Measurements from ENCODE around the gene MMEL1.
"Not testable (repeated sequence)": the region's sequence is repeated elsewhere in the genome, so short reads cannot be mapped to it uniquely, and the experiment has no call there.

The MMEL1 gene

GRCh38 chr1:2557482-2558400 lies 75.1 kb downstream of the MMEL1 start:
- no peak for DNase-seq (ENCODE audit: low read depth)

DNA sequence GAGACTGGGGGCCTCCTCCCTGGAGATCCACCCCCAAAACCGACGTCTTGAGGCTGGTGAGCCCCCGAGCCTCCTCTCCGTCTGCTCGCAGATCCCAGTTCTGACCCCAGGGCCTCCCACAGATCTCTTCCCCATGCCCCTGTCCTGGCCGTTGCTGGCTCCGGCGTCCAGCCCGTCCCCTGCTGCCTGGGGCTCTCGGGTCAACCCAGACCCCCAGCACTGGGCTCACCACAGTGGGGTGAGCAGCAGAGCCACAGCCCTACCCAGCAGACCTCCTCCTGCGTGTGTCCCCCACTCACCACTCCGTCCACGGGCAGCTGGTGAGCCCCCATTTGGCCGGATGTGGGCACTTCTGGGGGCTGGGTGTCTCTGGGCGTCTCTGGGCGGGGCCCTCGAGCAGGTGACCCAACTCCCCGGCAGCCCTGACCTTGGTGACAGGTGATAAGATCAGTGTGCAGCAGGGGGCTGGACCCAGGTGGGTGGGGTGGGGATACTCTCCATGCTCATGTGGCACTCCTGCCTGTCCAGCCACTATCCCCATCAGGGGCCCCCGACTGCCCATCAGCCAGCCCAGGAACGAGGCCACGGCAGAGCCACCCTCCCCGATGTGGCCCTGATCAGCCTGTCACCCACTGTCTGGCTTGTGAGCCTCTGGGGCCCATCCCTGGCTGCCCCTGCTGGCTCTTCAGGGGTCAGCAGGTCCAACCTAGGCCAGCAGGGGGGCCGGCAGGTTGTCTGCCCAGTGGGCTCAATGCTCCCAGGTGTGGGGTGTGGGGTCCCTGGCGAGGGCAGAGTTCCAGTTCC lies 75.9 kb downstream of the MMEL1 start:
- DNase-seq (ENCODE audit: low read depth): no peak

DNA sequence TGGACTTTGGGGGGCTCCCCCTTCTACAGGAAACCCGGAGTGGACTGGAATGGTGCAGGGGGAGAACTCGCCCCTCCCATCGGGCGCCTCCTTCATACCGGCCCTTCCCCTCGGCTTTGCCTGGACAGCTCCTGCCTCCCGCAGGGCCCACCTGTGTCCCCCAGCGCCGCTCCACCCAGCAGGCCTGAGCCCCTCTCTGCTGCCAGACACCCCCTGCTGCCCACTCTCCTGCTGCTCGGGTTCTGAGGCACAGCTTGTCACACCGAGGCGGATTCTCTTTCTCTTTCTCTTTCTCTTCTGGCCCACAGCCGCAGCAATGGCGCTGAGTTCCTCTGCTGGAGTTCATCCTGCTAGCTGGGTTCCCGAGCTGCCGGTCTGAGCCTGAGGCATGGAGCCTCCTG lies 76.5 kb downstream of the MMEL1 start, which contains the start of gene TNFRSF14:
Gene TNFRSF14, plus strand, starts transcription at position 95 of the 401 bp plus-strand sequence. Its CDS starts 294 bp downstream, at position 389.
- peak; percentile 54 for DNase-seq (ENCODE audit: low read depth)

DNA sequence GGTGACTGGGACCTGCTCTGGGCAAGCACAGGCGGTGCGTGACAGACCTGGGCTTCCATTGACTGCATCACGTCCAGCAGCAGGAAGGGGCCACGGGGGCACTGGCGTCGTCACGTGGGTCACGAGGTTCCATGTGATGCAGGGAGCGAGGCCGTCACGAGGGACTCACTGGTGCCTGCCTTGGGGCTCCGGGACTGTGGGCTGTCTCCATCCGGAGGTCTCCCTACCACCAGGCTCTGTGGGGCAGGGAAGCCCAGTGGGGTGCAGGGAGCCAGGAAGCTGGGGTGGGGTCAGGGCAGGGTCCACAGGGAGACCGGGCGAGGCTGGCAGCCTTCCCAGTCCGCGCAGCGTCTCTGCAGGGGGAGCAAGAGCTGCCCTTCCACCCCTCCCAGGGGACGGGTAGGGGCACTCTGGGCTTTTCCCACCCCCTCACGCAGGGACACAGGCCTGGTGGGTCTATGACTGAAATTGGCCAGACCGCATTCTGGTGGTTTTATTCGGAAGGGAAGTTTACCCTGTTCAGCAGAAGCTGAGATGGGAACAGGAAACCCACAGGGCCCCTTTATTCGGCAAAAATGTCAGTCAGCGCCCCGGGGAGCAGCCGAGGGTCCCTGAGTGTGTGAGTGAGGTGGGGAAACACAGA lies 77.1 kb downstream of the MMEL1 start:
- peak; percentile 55 for DNase-seq (ENCODE audit: low read depth)

DNA sequence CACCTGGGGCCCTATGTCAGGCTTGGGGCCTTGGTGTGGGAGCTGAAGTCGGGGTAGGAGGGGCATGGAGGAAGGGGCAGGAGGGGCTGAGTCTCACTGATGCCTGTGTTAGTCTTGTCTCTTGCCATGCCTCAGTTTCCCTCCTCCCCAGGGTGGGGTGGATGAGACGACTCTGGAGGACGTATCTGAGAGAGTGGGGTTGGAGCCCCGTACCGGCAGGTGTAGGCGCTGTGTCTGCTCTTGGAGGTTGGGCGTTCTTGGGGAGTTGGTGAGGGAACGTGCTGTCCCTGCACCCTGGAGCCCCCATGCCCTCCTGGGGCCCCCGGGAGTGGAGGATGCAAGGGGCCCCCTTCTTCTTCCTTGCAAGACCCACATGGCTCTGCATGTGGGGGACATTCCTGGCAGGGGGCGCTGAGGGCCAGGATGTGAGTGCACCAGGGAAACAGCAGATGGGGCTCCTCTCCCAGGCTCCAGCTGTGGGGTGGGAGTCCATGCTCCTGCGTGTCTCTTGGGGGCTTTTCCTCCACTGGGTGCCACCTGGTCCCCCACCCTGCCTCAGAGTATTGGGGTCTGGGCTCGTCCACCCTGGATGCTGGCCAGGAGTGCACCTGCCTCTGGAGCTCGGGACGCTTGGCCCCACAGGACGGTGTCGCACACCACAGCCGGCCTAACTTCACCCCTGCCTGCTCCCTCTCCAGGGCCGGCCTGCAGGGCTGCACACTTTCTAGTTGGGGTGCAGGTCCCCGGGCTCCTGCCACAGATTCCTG lies 78.0 kb downstream of the MMEL1 start:
- peak; percentile 51 for DNase-seq (ENCODE audit: low read depth)

GRCh38 chr1:2553871-2554620 lies 78.8 kb downstream of the MMEL1 start:
- no peak for DNase-seq (ENCODE audit: low read depth)

DNA sequence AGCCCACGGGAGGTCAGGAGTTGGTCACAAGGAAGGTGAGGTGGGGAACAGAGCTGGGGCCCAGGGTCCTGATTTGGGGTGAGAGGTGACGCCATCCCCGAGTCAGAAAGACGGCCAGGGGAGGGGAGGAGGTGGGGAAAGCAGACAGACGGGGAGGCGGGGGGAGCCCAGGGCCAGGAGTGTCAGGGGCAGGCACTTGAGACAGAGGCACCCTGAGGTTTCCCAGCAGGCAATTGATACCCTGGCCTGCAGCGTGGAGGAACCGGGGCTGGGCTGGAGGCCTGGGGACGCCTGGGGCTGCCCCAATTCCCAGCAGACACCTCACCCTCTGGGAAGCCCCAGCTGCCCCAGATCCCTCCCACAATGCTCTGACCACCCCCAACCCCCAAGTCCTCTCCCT lies 79.7 kb downstream of the MMEL1 start:
- not testable (repeated sequence) for DNase-seq (ENCODE audit: low read depth)

DNA sequence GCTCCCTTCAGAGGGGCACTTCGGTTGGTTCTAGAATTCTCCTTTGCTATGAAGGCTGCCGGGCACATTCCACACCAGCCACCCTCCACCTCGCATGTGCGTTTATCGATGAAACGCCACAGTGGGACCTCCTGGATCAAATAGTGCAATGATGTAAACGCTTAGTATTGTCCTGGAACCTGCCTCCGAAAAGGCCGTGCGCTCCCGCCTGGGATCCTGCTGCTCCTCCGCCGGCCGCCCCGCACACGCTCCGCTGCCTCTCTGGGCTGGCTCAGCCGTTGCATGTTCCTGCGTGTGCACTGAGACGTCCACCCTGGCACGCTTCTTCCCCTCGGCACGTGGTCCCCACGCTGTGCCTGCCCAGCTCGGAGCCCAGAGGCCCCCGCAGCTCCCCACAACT lies 80.6 kb downstream of the MMEL1 start:
- no peak for DNase-seq (ENCODE audit: low read depth)

DNA sequence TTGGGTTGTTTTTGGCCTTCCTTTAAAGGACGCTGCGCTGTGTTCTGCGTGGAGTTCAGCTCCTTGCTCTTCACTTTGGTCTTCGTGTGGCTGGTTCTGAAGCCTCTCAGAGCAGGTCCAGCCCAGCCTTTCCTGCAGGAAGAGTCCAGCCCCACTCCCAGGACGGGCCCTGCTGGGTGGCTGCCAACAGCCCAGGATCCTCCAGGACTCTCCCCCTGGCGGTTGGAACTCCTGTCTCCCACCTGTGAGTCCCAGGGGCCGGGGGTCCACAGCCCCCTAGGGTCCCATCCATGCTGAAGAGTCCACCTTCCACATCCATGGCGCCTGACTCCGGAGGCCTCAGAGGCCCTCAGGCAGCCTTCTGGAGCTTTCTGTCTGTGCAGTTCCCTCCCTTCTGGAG lies 81.3 kb downstream of the MMEL1 start:
- DNase-seq (ENCODE audit: low read depth): not testable (repeated sequence)

DNA sequence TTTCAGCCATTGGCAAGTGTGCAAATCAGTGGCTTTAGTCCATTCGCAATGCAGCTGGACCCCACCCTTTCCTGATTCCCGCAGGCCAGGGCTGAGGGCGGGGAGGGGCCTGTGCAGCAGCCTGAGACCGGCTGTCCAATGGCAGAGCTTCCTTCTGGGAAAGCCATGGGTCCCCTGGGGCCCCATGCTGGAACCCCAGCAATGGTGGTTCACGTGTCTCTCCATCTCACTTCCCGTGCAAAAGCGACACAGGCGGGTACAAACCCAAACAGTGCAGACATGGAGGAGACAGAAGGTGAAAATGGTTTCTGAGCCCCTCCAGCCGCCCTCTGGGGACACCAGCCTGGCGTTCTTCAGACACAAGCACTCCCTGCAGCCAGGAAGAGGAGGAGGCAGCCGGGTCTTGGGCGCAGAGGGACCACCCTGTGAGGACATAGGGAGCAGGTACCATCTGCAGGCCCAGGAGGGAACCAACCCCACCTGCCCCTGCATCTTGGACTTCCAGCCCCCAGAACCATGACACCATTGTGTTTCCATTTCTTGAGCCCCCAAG lies 82.4 kb downstream of the MMEL1 start:
- DNase-seq (ENCODE audit: low read depth): not testable (repeated sequence)

- not testable (repeated sequence) for DNase-seq (ENCODE audit: low read depth)
These were observed 83.3 kb downstream of the MMEL1 start for GRCh38 chr1:2549367-2550029.

DNA sequence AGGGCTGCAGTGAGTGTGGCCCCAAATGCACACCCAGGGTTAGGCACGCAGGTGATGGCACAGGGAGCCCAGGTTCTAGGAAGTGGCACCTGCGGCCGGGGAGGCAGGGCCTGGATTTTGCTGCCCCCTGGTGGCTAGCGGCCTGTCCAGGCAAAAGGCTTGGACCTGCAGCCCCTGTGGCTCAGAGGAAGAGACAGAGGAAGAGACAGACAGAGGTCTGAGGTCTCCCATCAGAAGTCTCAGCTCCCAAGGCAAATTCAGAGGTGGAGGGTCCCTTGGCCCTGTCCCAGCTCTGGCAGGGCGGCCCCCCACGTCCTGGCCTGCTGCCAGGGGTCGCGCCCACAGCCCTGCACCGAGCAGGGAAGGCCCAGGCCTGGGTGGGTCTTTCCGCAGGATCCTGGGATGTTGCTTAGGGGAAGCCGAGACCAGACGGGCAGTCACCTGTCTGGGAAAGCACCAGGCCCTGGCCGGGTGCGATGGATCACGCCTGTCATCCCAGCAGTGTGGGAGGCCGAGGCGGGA lies 84.7 kb downstream of the MMEL1 start:
- peak; percentile 81 for DNase-seq (ENCODE audit: low read depth)

- DNase-seq (ENCODE audit: low read depth): no peak
These were observed 85.4 kb downstream of the MMEL1 start for GRCh38 chr1:2547210-2548067.

GRCh38 chr1:2546515-2547209 lies 86.2 kb downstream of the MMEL1 start:
- peak; percentile 75 for DNase-seq (ENCODE audit: low read depth)

- peak; percentile 84 for DNase-seq (ENCODE audit: low read depth)
These were observed 86.9 kb downstream of the MMEL1 start for GRCh38 chr1:2545754-2546514.

DNA sequence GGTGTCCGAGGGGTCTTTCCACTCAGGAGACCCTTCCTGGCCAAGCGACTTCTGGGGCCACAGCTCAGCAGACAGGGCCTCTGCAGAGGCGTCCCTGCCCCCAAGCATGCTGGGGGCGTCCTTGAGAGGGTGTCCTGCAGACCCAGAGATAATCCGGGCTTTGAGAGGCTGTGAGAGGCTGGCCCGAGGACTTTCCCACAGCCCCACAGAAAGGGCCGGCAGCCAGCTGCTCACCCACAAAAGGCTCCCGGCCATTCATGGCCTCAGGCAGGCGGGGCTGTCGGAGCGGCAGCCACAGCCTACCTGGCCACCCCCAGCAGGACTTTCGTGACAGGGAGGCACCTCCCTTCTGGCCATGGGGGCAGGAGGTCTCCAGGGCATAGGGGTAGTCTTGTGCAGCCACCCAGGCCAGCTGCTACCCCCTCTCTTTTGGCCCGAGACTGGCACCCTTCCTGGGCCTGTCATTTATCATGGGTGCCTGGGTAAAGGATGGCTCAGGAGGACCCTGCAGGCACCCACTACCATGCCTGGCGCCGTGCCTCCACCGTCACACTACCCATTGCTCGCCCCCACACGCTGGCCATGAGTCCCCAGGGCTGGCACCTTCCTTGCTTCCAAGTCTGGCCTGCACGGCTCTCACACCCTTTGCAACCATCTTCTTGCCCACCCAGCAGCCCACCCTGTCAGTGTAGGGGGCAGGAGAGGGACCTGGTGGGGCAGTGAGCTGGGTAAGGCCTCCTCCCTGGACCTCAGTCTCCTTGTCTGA lies 87.8 kb downstream of the MMEL1 start:
- DNase-seq (ENCODE audit: low read depth): no peak
